Mucosa of rectum (tissue), 2 donors: ENCODE results near the gene FAM50A.

ENCODE experiments used
- H3K27ac ChIP-seq, 2 donors: one replicate each; pipeline ENCODE4 v1.7.0; 2013; ENCODE audit warnings: inconsistent platforms in 2 of 2, low read depth in 2 of 2, low read length in 2 of 2
- H3K27me3 ChIP-seq, 2 donors: one replicate each; pipeline ENCODE4 v1.7.0; 2013; ENCODE audit warnings: low read length in 2 of 2; ENCODE audit not compliant: control insufficient read depth in 2 of 2, insufficient read depth in 2 of 2
- H3K36me3 ChIP-seq, 2 donors: one replicate each; pipeline ENCODE4 v1.7.0; 2013; ENCODE audit warnings: low read length in 2 of 2; ENCODE audit not compliant: control insufficient read depth in 2 of 2, insufficient read depth in 2 of 2
- H3K4me1 ChIP-seq, 2 donors: one replicate each; pipeline ENCODE4 v1.7.0; 2013; ENCODE audit warnings: low read length in 2 of 2, mild to moderate bottlenecking in 1 of 2; ENCODE audit not compliant: control insufficient read depth in 2 of 2, insufficient read depth in 2 of 2
- H3K4me3 ChIP-seq, 2 donors: one replicate each; pipeline ENCODE4 v1.7.0; 2013; ENCODE audit warnings: low read length in 2 of 2
- H3K9ac ChIP-seq, 2 donors: one replicate each; pipeline ENCODE4 v1.7.0; 2013; ENCODE audit warnings: low read length in 2 of 2, low read depth in 1 of 2, mild to moderate bottlenecking in 1 of 2
- H3K9me3 ChIP-seq, 2 donors: one replicate each; pipeline ENCODE4 v1.7.0; 2013; ENCODE audit warnings: low read length in 2 of 2; ENCODE audit not compliant: control insufficient read depth in 2 of 2
- donor health status: healthy.
- donor health status: Normal muscosa, but diverticular disease.

The FAM50A gene

GRCh38 chrX:154437971-154438893 lies 5.7 kb upstream of the FAM50A start:
- peaks cover 0 to 3% of the 10 kb centered on the region in 2 donors for H3K27me3 ChIP-seq
- peak overlapping the region in 1 of 2 donors; percentile 32 for H3K27ac ChIP-seq
- H3K9ac ChIP-seq = peak overlapping the region; percentile 14 to 58
- peak overlapping the region; percentile 69 to 77 for H3K4me3 ChIP-seq
- H3K36me3 ChIP-seq = peaks cover 10 to 15% of the 10 kb centered on the region in 2 donors
- H3K4me1 ChIP-seq = peaks cover 0 to 2% of the 10 kb centered on the region in 2 donors
- H3K9me3 ChIP-seq = no peaks in the 10 kb centered on the region

DNA sequence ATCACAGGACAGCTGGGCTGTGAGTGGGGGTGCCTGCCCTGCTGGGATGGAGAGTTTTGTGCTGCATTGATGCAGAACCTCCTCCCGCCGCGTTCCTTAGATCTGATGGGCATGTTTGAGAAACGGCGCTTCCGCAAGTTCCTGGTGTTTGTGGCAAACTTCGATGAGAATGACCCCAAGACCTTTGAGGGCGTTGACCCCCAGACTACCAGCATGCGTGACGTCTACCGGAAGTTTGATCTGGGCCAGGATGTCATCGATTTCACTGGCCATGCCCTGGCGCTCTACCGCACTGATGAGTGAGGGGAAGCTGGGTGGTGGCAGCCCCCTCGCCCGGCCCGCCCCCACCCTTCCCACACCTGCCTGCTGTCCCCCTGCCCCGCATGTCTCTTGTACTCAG lies 4.1 kb upstream of the FAM50A start:
- H3K4me1 ChIP-seq = peaks cover 4 to 7% of the 10 kb centered on the region in 2 donors
- no peak overlapping the region for H3K9ac ChIP-seq
- H3K36me3 ChIP-seq = peaks cover 6 to 13% of the 10 kb centered on the region in 2 donors
- H3K4me3 ChIP-seq = no peak overlapping the region
- H3K9me3 ChIP-seq = no peaks in the 10 kb centered on the region
- H3K27ac ChIP-seq = no peak overlapping the region
- peaks cover 0 to 3% of the 10 kb centered on the region in 2 donors for H3K27me3 ChIP-seq

DNA sequence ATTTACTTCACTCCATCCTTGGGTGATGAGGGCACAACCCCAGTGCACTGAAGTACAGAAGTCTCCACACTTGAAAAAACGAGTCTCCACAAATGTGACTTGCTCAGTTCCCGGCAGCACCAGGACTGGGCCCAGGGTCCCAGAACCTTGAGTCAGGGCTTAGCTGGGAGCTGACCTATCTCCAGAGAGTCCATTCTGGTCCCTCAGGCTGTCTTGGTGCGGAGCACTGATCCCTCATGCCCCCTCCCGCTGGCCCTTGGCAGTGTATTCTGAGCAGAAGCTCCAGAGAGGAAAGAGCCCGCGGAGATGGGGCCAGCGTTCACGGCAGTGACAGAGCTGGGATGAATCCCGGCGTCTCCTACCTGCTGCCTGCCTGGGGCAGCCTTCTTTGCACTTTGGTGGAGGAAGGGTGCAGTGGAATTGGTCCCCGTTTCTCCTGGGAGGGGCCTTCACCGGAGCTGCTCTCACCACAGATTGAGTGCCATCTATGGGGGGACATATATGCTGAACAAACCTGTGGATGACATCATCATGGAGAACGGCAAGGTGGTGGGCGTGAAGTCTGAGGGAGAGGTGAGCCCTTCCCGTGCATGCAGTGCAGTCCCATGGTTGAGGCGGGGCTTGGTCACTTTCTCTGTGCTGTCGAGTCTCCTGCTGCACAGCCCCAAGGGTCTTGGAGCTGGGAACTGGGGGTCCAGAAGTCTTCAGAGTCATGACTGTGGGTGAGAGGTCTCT lies 3.2 kb upstream of the FAM50A start:
- Histone ChIP-seq H3K9me3 (no peaks in the 10 kb centered on the region), H3K4me3 (no peak overlapping the region), H3K27ac (no peak overlapping the region), H3K4me1 (peaks cover 9 to 10% of the 10 kb centered on the region in 2 donors), H3K9ac (no peak overlapping the region), H3K27me3 (peaks cover 0 to 1% of the 10 kb centered on the region in 2 donors), H3K36me3 (peaks cover 6 to 7% of the 10 kb centered on the region in 2 donors)

DNA sequence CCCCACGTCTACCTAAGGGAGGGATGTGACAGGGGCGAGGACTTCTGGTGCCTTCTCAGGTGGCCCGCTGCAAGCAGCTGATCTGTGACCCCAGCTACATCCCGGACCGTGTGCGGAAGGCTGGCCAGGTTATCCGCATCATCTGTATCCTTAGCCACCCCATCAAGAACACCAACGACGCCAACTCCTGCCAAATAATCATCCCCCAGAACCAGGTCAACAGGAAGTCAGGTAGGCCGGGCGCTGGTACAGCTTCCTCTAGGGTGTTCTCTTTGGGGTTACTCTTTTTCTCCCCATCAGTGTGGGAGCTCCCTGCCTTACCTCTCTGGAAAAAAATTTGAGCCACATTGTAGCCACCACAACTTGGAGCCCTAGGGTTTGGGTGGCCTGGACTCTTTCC lies 2.4 kb upstream of the FAM50A start:
- Histone ChIP-seq H3K27me3 (peaks cover 0 to 1% of the 10 kb centered on the region in 2 donors), H3K4me1 (peaks cover 9 to 10% of the 10 kb centered on the region in 2 donors), H3K27ac (no peak overlapping the region), H3K9me3 (no peaks in the 10 kb centered on the region), H3K4me3 (no peak overlapping the region), H3K9ac (no peak overlapping the region), H3K36me3 (peaks cover 6 to 11% of the 10 kb centered on the region in 2 donors)

- Histone ChIP-seq H3K9ac (no peak overlapping the region), H3K9me3 (no peaks in the 10 kb centered on the region), H3K4me1 (peaks cover 9 to 10% of the 10 kb centered on the region in 2 donors), H3K4me3 (no peak overlapping the region), H3K36me3 (peaks cover 6 to 11% of the 10 kb centered on the region in 2 donors), H3K27ac (no peak overlapping the region), H3K27me3 (peaks cover 0 to 1% of the 10 kb centered on the region in 2 donors)
These were observed 1.8 kb upstream of the FAM50A start for GRCh38 chrX:154441984-154442707.

GRCh38 chrX:154443479-154443910 lies 446 bp upstream of the FAM50A start:
- H3K36me3 ChIP-seq = peaks cover 6 to 13% of the 10 kb centered on the region in 2 donors
- H3K4me1 ChIP-seq = peaks cover 7 to 10% of the 10 kb centered on the region in 2 donors
- peak overlapping the region; percentile 56 to 58 for H3K9ac ChIP-seq
- peak overlapping the region; percentile 48 to 55 for H3K4me3 ChIP-seq
- H3K27me3 ChIP-seq = no peaks in the 10 kb centered on the region
- H3K9me3 ChIP-seq = no peaks in the 10 kb centered on the region
- peak overlapping the region; percentile 58 to 70 for H3K27ac ChIP-seq

DNA sequence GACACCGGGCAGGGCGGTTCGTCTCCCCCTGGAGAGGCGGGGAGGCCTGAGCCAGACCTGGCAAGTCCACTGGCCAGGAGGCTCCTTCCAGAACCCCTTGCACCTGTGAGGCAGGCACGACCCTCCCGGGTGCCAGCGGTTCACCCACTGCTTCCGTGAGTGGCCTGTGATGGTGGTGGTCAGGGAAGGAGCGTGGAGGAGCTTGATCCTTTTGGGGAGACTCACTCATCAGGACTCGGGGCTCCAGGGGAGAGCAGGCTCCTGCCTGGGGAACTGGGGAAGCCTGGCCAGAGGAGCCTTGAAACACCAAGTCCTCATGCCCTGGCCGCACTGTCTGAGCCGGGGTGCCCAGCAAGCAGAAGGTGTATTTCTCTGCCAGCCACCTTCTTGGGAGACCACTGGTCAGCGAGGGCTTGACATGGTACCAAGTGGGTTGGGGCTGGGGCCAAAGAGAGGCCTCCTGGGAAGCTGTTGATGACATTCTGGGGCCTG lies 860 bp downstream of the FAM50A start:
- peak overlapping the region; percentile 62 to 66 for H3K4me3 ChIP-seq
- peak overlapping the region; percentile 68 to 74 for H3K27ac ChIP-seq
- peaks cover 7 to 10% of the 10 kb centered on the region in 2 donors for H3K4me1 ChIP-seq
- H3K9me3 ChIP-seq = no peaks in the 10 kb centered on the region
- H3K27me3 ChIP-seq = no peaks in the 10 kb centered on the region
- peaks cover 15 to 16% of the 10 kb centered on the region in 2 donors for H3K36me3 ChIP-seq
- H3K9ac ChIP-seq = peak overlapping the region; percentile 63 to 86

DNA sequence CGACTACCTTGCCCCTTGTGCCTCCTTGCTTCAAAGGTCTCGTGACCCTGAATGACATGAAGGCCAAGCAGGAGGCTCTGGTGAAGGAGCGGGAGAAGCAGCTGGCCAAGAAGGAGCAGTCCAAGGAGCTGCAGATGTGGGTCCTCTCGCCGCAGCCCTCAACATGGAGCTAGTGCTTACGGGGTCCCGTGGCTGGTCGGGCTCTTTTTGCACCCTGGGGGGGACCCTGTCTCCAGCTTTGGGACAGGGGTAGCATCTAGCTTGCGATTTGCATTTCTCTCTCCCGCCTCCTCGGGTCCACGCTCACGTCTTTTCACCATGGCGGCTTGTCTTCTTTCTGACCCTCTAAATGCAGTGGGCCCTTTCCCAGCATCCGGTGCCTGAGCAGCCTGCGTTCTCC lies 1.8 kb downstream of the FAM50A start:
- H3K36me3 ChIP-seq = peaks cover 16 to 22% of the 10 kb centered on the region in 2 donors
- no peaks in the 10 kb centered on the region for H3K27me3 ChIP-seq
- H3K9ac ChIP-seq = no peak overlapping the region
- H3K4me3 ChIP-seq = no peak overlapping the region
- H3K9me3 ChIP-seq = no peaks in the 10 kb centered on the region
- peaks cover 7 to 10% of the 10 kb centered on the region in 2 donors for H3K4me1 ChIP-seq
- no peak overlapping the region for H3K27ac ChIP-seq

DNA sequence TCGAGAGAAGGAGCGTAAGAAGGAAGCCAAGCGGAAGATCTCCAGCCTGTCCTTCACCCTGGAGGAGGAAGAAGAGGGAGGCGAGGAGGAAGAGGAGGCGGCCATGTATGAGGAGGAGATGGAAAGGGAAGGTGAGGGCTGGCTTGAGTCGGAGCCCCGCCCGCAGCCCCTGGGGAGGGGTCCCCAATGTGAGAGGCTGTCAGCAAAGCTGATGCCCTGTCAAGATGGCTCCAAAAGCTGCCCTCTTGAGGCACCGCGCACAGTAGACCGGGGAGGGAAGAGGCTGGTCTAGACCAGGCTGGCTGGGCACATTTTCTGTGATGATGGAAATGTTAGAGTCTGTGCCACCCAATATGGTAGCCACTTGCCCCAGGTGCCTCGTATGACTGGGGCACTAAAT lies 2.5 kb downstream of the FAM50A start:
- Histone ChIP-seq H3K27ac (no peak overlapping the region), H3K9me3 (no peaks in the 10 kb centered on the region), H3K4me3 (no peak overlapping the region), H3K4me1 (peaks cover 7 to 10% of the 10 kb centered on the region in 2 donors), H3K9ac (no peak overlapping the region), H3K36me3 (peaks cover 15 to 22% of the 10 kb centered on the region in 2 donors), H3K27me3 (no peaks in the 10 kb centered on the region)
